HCT116 (cell line): Measurements from ENCODE around the gene FANCD2. TPM values are rescaled to one million over a fixed set of nuclear protein-coding genes. Genes with fewer than 3 reads are reported as not detected.

Source experiments
- ATAC-seq: fragments of 200-7000 bp; cut with Tn5 transposase; 2 replicates; pipeline ENCODE4 v1.9.1; 2020; ENCODE audit warnings: mild to moderate bottlenecking, moderate library complexity
- BruUV-seq: library from RNA; stranded (reverse); fragments of 400-500 nt; replicated peaks from 2 replicates; lab custom pipeline; 2021; lab: Mats Ljungman, UMichigan
- CTCF ChIA-PET: fragments of 300-600 bp; sonication (Branson Sonifier 250); formaldehyde crosslinking; loops from one replicate; lab custom pipeline; 2021; ENCODE audit warnings: antibody characterized with exemption; lab: Charles Lee
- POLR2A ChIA-PET: fragments of 300-600, 350-600 bp; sonication (Branson Sonifier 250); formaldehyde crosslinking; loops from one replicate; lab custom pipeline; 2021; ENCODE audit warnings: antibody characterized with exemption; lab: Charles Lee
- RAD21 ChIA-PET, 2 experiments: fragments of 300-600 bp; sonication (Branson Sonifier 250); formaldehyde crosslinking; loops; one replicate each; lab custom pipeline; 2023; ENCODE audit warnings: low total read pairs in 2 of 2; ENCODE audit not compliant: uncharacterized antibody in 2 of 2, unreplicated experiment in 2 of 2, low non-redundant PET in 1 of 2; lab: Charles Lee
- DNase-seq: peaks from one replicate; pipeline ENCODE4 v3.0.0-alpha.2; 2010; ENCODE audit warnings: low read depth, low spot score
- H2AFZ ChIP-seq: fragments of 200-600 bp; shearing (Covaris generic), sonication (generic); 2 replicates; pipeline ENCODE4 v1.6.1; 2017; ENCODE audit warnings: low read depth, mixed run types, mixed read lengths, antibody characterized with exemption, low read length; ENCODE audit not compliant: poor library complexity, severe bottlenecking
- H3K27ac ChIP-seq: 2 replicates; pipeline ENCODE4 v1.5.1; 2012; ENCODE audit warnings: low read depth, low read length
- H3K27me3 ChIP-seq: fragments of 200-600 bp; sonication (generic); 2 replicates; pipeline ENCODE4 v1.6.1; 2016; ENCODE audit warnings: mixed run types, low read length, mixed read lengths; ENCODE audit not compliant: insufficient read depth
- H3K36me3 ChIP-seq, 2 experiments: fragments of 200-500 bp in 1 of 2; fragments of 200-600 bp in 1 of 2; sonication (Bioruptor generic) in 1 of 2; sonication (generic) in 1 of 2; 2 replicates each; pipeline versions ENCODE4 v1.5.1 to v1.6.1; 2014 to 2016; ENCODE audit warnings: low read length in 2 of 2, inconsistent platforms in 1 of 2, mixed read lengths in 1 of 2, mixed run types in 1 of 2; ENCODE audit not compliant: insufficient read depth in 2 of 2, control insufficient read depth in 1 of 2
- H3K4me1 ChIP-seq, 2 experiments: fragments of 200-600 bp in 1 of 2; sonication (generic) in 1 of 2; 2 replicates each; pipeline versions ENCODE4 v1.5.1 to v1.6.1; 2012 to 2017; ENCODE audit warnings: low read length in 2 of 2, inconsistent platforms in 1 of 2, mild to moderate bottlenecking in 1 of 2, mixed read lengths in 1 of 2, mixed run types in 1 of 2, moderate library complexity in 1 of 2; ENCODE audit not compliant: insufficient read depth in 2 of 2, control insufficient read depth in 1 of 2
- H3K4me2 ChIP-seq: fragments of 200-600 bp; sonication (generic); 2 replicates; pipeline ENCODE4 v1.6.1; 2017; ENCODE audit warnings: mixed run types, low read length, mixed read lengths
- H3K4me3 ChIP-seq, 2 experiments: fragments of 200-600 bp in 1 of 2; sonication (generic) in 1 of 2; replicated peaks in 1 of 2; 2 replicates each; pipeline ENCODE4 v1.5.1; 2011 to 2016; ENCODE audit warnings: low read length in 2 of 2, control low read depth in 1 of 2, low read depth in 1 of 2, mild to moderate bottlenecking in 1 of 2, mixed read lengths in 1 of 2, mixed run types in 1 of 2
- H3K79me2 ChIP-seq: fragments of 200-600 bp; sonication (generic); 2 replicates; pipeline ENCODE4 v1.6.1; 2017; ENCODE audit warnings: mild to moderate bottlenecking, mixed run types, low read length, moderate library complexity, mixed read lengths; ENCODE audit not compliant: insufficient read depth
- H3K9ac ChIP-seq: fragments of 200-600 bp; sonication (generic); 2 replicates; pipeline ENCODE4 v1.6.1; 2016; ENCODE audit warnings: low read length, mixed read lengths
- H3K9me2 ChIP-seq: fragments of 200-600 bp; sonication (generic), shearing (Covaris generic); 2 replicates; pipeline ENCODE4 v1.6.1; 2017; ENCODE audit warnings: mixed run types, mild to moderate bottlenecking, moderate library complexity; ENCODE audit not compliant: insufficient read depth
- H3K9me3 ChIP-seq, 2 experiments: fragments of 200-500 bp in 1 of 2; fragments of 200-600 bp in 1 of 2; sonication (Bioruptor generic) in 1 of 2; sonication (generic) in 1 of 2; 2 replicates each; pipeline ENCODE4 v1.6.1; 2014 to 2017; ENCODE audit warnings: low read length in 2 of 2, mixed read lengths in 2 of 2, inconsistent platforms in 1 of 2, low read depth in 1 of 2, mild to moderate bottlenecking in 1 of 2, mixed run types in 1 of 2, moderate library complexity in 1 of 2; ENCODE audit not compliant: control insufficient read depth in 1 of 2, insufficient read depth in 1 of 2
- H4K20me1 ChIP-seq: fragments of 200-600 bp; sonication (generic), shearing (Covaris generic); 2 replicates; pipeline ENCODE4 v1.6.1; 2017; ENCODE audit warnings: mixed run types, mild to moderate bottlenecking, moderate library complexity; ENCODE audit not compliant: insufficient read depth
- EGR1 ChIP-seq: IDR thresholded peaks from 2 replicates; pipeline ENCODE4 v1.6.1; 2012; ENCODE audit warnings: low read depth
- SP1 ChIP-seq: IDR thresholded peaks from 2 replicates; pipeline ENCODE4 v1.6.1; 2012; ENCODE audit warnings: low read depth
- ZBTB33 ChIP-seq: IDR thresholded peaks from 2 replicates; pipeline ENCODE4 v1.6.1; 2011; ENCODE audit warnings: mild to moderate bottlenecking, low read length, moderate library complexity; ENCODE audit not compliant: insufficient replicate concordance; ENCODE audit errors: extremely low read depth
- intact Hi-C: fragments of 100-400 bp; cut with micrococcal nuclease; formaldehyde crosslinking; loops from 2 replicates; pipeline ENCODE4 v1.10.0; 2022
- total RNA-seq: library from RNA; stranded (reverse); gene quantifications from one replicate; pipeline ENCODE4 v1.2.1, GENCODE V29; 2021; ENCODE audit not compliant: unreplicated experiment
- TF ChIP-seq, protein P1 (sequence below), 3 experiments: fragments of 200-600 bp in 1 of 3; sonication (generic) in 1 of 3; IDR thresholded peaks in 2 of 3; conservative IDR thresholded peaks in 1 of 3; 2 replicates each; pipeline ENCODE4 v1.5.1; 2012 to 2017; ENCODE audit warnings: low read depth in 2 of 3, low read length in 2 of 3, antibody characterized with exemption in 1 of 3, borderline replicate concordance in 1 of 3, control low read depth in 1 of 3, mild to moderate bottlenecking in 1 of 3, mixed read lengths in 1 of 3, mixed run types in 1 of 3, moderate library complexity in 1 of 3; ENCODE audit not compliant: insufficient read depth in 1 of 3

Gene FANCD2
- total RNA-seq, 1 experiment from 2014 or later = 50.0 TPM

- TF ChIP-seq SP1 (no peak), ZBTB33 (no peak), EGR1 (no peak)
- TF ChIP-seq, protein P1, sequence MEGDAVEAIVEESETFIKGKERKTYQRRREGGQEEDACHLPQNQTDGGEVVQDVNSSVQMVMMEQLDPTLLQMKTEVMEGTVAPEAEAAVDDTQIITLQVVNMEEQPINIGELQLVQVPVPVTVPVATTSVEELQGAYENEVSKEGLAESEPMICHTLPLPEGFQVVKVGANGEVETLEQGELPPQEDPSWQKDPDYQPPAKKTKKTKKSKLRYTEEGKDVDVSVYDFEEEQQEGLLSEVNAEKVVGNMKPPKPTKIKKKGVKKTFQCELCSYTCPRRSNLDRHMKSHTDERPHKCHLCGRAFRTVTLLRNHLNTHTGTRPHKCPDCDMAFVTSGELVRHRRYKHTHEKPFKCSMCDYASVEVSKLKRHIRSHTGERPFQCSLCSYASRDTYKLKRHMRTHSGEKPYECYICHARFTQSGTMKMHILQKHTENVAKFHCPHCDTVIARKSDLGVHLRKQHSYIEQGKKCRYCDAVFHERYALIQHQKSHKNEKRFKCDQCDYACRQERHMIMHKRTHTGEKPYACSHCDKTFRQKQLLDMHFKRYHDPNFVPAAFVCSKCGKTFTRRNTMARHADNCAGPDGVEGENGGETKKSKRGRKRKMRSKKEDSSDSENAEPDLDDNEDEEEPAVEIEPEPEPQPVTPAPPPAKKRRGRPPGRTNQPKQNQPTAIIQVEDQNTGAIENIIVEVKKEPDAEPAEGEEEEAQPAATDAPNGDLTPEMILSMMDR (IDR thresholded peaks at IDR 0.05 in 2 of 3, conservative IDR thresholded peaks at IDR 0.05 in 1 of 3; ENCODE audit: borderline replicate concordance in 1 of 3, insufficient read depth in 1 of 3, low read depth in 2 of 3, low read length in 2 of 3) = no peak
- no peaks in the 10 kb centered on the region for H3K9me2 ChIP-seq
- H3K27me3 ChIP-seq = no peaks in the 10 kb centered on the region
- ATAC-seq (no peak), DNase-seq (no peak)
- H2AFZ ChIP-seq = no peak overlapping the region
- H4K20me1 ChIP-seq = no peaks in the 10 kb centered on the region
- H3K9ac ChIP-seq = no peak overlapping the region
- H3K27ac ChIP-seq = no peak overlapping the region
- H3K9me3 ChIP-seq = no peaks in the 10 kb centered on the region
- H3K36me3 ChIP-seq = no peaks in the 10 kb centered on the region
- ChIA-PET POLR2A (no interaction called here), CTCF (no interaction called here), RAD21 (no interaction called here)
- no TSS peak for BruUV-seq
- intact Hi-C loops = no loop called here
- H3K4me2 ChIP-seq = no peak overlapping the region
- no peaks in the 10 kb centered on the region for H3K79me2 ChIP-seq
- peaks cover 5 to 25% of the 10 kb centered on the region in 2 experiments; a peak in 3 of 4 replicates for H3K4me1 ChIP-seq
- H3K4me3 ChIP-seq = no peak overlapping the region
These were observed 10.8 kb upstream of the FANCD2 start for GRCh38 chr3:10015461-10015904.
